B cell (primary cell): ENCODE measurements around the gene MED12L. TPM values are rescaled to one million over a fixed set of nuclear protein-coding genes. Genes with fewer than 3 reads are reported as not detected.

Experiments
- ATAC-seq: fragments of 200-7000 bp; cut with Tn5 transposase; one replicate; pipeline ENCODE4 v1.10.0; 2021; ENCODE audit warnings: low read depth, mild to moderate bottlenecking, moderate number of reproducible peaks, moderate library complexity
- CTCF ChIA-PET: fragments of 350-600 bp; sonication (Branson Sonifier 250); formaldehyde crosslinking; loops from one replicate; lab custom pipeline; 2021; ENCODE audit warnings: antibody characterized with exemption, inconsistent platforms; lab: Charles Lee
- POLR2A ChIA-PET: fragments of 350-600 bp; sonication (Branson Sonifier 250); formaldehyde crosslinking; loops from one replicate; lab custom pipeline; 2021; ENCODE audit warnings: antibody characterized with exemption; lab: Charles Lee
- DNase-seq: peaks from one replicate; pipeline ENCODE4 v3.0.0; 2013
- H2AFZ ChIP-seq: 2 replicates; pipeline ENCODE4 v1.6.1; 2012; ENCODE audit warnings: mild to moderate bottlenecking, low read depth, low read length; ENCODE audit not compliant: insufficient read depth, poor library complexity, severe bottlenecking
- H3K27ac ChIP-seq, 2 donors: 1 replicate in 1 of 2; 2 replicates in 1 of 2; pipeline ENCODE4 v1.5.1; 2012 to 2013; ENCODE audit warnings: low read length in 2 of 2, mild to moderate bottlenecking in 2 of 2, moderate library complexity in 1 of 2
- H3K27me3 ChIP-seq, 4 experiments: fragments of 200-600 bp in 1 of 4; sonication (generic) in 1 of 4; replicated peaks in 1 of 4; 1 replicate in 2 of 4; 2 replicates in 2 of 4; pipeline versions ENCODE4 v1.6.1 to v1.7.0; 2013 to 2016; ENCODE audit warnings: low read length in 3 of 4, mild to moderate bottlenecking in 2 of 4, mixed read lengths in 1 of 4, moderate library complexity in 1 of 4; ENCODE audit not compliant: insufficient read depth in 4 of 4, control insufficient read depth in 3 of 4; ENCODE audit errors: control extremely low read depth in 1 of 4
- H3K36me3 ChIP-seq, 2 experiments: replicated peaks in 1 of 2; 1 replicate in 1 of 2; 2 replicates in 1 of 2; pipeline versions ENCODE4 v1.6.1 to v1.7.1; 2013; ENCODE audit warnings: low read length in 1 of 2; ENCODE audit not compliant: insufficient read depth in 2 of 2, control insufficient read depth in 1 of 2; ENCODE audit errors: control extremely low read depth in 1 of 2, extremely low read depth in 1 of 2
- H3K4me1 ChIP-seq, 2 donors: fragments of 200-600 bp in 1 of 2; sonication (generic) in 1 of 2; 1 replicate in 1 of 2; 2 replicates in 1 of 2; pipeline versions ENCODE4 v1.5.1 to v1.6.1; 2013 to 2017; ENCODE audit warnings: low read length in 2 of 2; ENCODE audit not compliant: control insufficient read depth in 2 of 2, insufficient read depth in 2 of 2
- H3K4me2 ChIP-seq: replicated peaks from 2 replicates; pipeline ENCODE3; 2012; ENCODE audit warnings: mild to moderate bottlenecking, low read depth, low read length; ENCODE audit not compliant: poor library complexity, severe bottlenecking
- H3K4me3 ChIP-seq, 5 experiments: fragments of 200-600 bp in 1 of 5; sonication (generic) in 1 of 5; 1 replicate in 3 of 5; 2 replicates in 2 of 5; pipeline versions ENCODE4 v1.5.1 to v1.7.0; 2011 to 2016; ENCODE audit warnings: low read length in 4 of 5, mild to moderate bottlenecking in 4 of 5, low read depth in 2 of 5, control low read depth in 1 of 5, moderate library complexity in 1 of 5; ENCODE audit not compliant: insufficient read depth in 1 of 5; ENCODE audit errors: control extremely low read depth in 1 of 5, extremely low read depth in 1 of 5
- H3K79me2 ChIP-seq: fragments of 200-600 bp; sonication (generic); one replicate; pipeline ENCODE4 v1.6.0; 2016; ENCODE audit warnings: low read length; ENCODE audit not compliant: control insufficient read depth, insufficient read depth
- H3K9ac ChIP-seq: fragments of 200-600 bp; sonication (generic); 2 replicates; pipeline ENCODE4 v1.6.1; 2017; ENCODE audit warnings: mild to moderate bottlenecking, low read length, moderate library complexity
- H3K9me3 ChIP-seq, 3 donors: one replicate each; pipeline versions ENCODE4 v1.6.1 to v1.7.1; 2013; ENCODE audit warnings: low read length in 2 of 3; ENCODE audit not compliant: control insufficient read depth in 2 of 3, insufficient read depth in 1 of 3; ENCODE audit errors: control extremely low read depth in 1 of 3
- H4K20me1 ChIP-seq: 2 replicates; pipeline ENCODE4 v1.6.0; 2012; ENCODE audit warnings: mild to moderate bottlenecking, low read length; ENCODE audit not compliant: insufficient read depth, control insufficient read depth, poor library complexity, severe bottlenecking
- H3K27ac Mint-ChIP-seq: one replicate; pipeline ENCODE4 v1.8.0; 2021; ENCODE audit warnings: mixed read lengths
- H3K27me3 Mint-ChIP-seq: one replicate; pipeline ENCODE4 v1.8.0; 2021; ENCODE audit warnings: mixed read lengths
- H3K4me1 Mint-ChIP-seq: one replicate; pipeline ENCODE4 v1.8.0; 2021; ENCODE audit warnings: mixed read lengths
- H3K4me3 Mint-ChIP-seq: one replicate; pipeline ENCODE4 v1.8.0; 2021; ENCODE audit warnings: mixed read lengths
- H3K9me3 Mint-ChIP-seq: one replicate; pipeline ENCODE4 v1.8.0; 2022; ENCODE audit warnings: mixed read lengths; ENCODE audit not compliant: insufficient read depth
- EZH2 ChIP-seq: IDR thresholded peaks from 2 replicates; pipeline ENCODE4 v1.6.1; 2012; ENCODE audit warnings: borderline replicate concordance, low read depth, mild to moderate bottlenecking, moderate library complexity, low read length; ENCODE audit not compliant: insufficient read depth, poor library complexity, severe bottlenecking
- WGBS: methylation state at CpG from one replicate; pipeline ENCODE4 v1.1.5; 2013; ENCODE audit warnings: missing lambda C conversion rate; ENCODE audit not compliant: insufficient coverage; 5-methylcytosine and 5-hydroxymethylcytosine counted together
- intact Hi-C: fragments of 100-400 bp; cut with micrococcal nuclease; formaldehyde crosslinking; loops from one replicate; pipeline ENCODE4 v1.10.0; 2022
- polyA plus RNA-seq: library from polyadenylated mRNA; depleted of rRNA; stranded (reverse); fragments of >200 nt; gene quantifications from 2 replicates; pipeline ENCODE4 v1.2.3, GENCODE V29; 2012
- total RNA-seq, 2 donors: library from RNA; stranded (reverse); fragments of 120-200 nt in 1 of 2; gene quantifications; 1 replicate in 1 of 2; 2 replicates in 1 of 2; pipeline versions ENCODE4 v1.2.3 to v1.2.4, GENCODE V29; 2013 to 2022
- TF ChIP-seq, protein P1 (sequence below): fragments of 200-600 bp; IDR thresholded peaks from one replicate; pipeline ENCODE4 v1.8.0; 2022; ENCODE audit warnings: antibody characterized with exemption, mild to moderate bottlenecking

Gene MED12L
- total and polyA plus RNA-seq, 2 donors (not counting 1 experiment from before 2014, with no cell fraction given), result 0.07 to 0.30 TPM

GRCh38 chr3:151101270-151101969 is 16.0 kb downstream of the MED12L start:
- no peak overlapping the region for H2AFZ ChIP-seq
- WGBS, result 67% methylated on average over 5 of the region's 8 CpGs
- ATAC-seq (no peak), DNase-seq (no peak)
- intact Hi-C loops, result no loop called here
- no peak overlapping the region for H3K4me2 ChIP-seq
- CTCF ChIA-PET, result no interaction called here
- no peaks in the 10 kb centered on the region for H3K9me3 ChIP-seq
- no peak overlapping the region for H3K4me3 Mint-ChIP-seq
- H3K27me3 ChIP-seq, result peaks cover 0 to 4% (median 0%) of the 10 kb centered on the region in 4 experiments
- no peak overlapping the region for H3K4me3 ChIP-seq
- POLR2A ChIA-PET, result no interaction called here
- H3K9ac ChIP-seq, result no peak overlapping the region
- TF ChIP-seq, protein P1, sequence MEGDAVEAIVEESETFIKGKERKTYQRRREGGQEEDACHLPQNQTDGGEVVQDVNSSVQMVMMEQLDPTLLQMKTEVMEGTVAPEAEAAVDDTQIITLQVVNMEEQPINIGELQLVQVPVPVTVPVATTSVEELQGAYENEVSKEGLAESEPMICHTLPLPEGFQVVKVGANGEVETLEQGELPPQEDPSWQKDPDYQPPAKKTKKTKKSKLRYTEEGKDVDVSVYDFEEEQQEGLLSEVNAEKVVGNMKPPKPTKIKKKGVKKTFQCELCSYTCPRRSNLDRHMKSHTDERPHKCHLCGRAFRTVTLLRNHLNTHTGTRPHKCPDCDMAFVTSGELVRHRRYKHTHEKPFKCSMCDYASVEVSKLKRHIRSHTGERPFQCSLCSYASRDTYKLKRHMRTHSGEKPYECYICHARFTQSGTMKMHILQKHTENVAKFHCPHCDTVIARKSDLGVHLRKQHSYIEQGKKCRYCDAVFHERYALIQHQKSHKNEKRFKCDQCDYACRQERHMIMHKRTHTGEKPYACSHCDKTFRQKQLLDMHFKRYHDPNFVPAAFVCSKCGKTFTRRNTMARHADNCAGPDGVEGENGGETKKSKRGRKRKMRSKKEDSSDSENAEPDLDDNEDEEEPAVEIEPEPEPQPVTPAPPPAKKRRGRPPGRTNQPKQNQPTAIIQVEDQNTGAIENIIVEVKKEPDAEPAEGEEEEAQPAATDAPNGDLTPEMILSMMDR, result no peak
- no peak for TF ChIP-seq EZH2
- H3K27ac Mint-ChIP-seq, result no peak overlapping the region
- H3K9me3 Mint-ChIP-seq, result peaks cover 6% of the 10 kb centered on the region
- no peaks in the 10 kb centered on the region for H3K4me1 Mint-ChIP-seq
- H3K27me3 Mint-ChIP-seq, result peaks cover 17% of the 10 kb centered on the region
- no peak overlapping the region for H3K27ac ChIP-seq
- no peaks in the 10 kb centered on the region for H3K79me2 ChIP-seq
- no peaks in the 10 kb centered on the region for H3K4me1 ChIP-seq
- H3K36me3 ChIP-seq, result no peaks in the 10 kb centered on the region
- no peaks in the 10 kb centered on the region for H4K20me1 ChIP-seq

GRCh38 chr3:151106311-151106710 is 20.8 kb downstream of the MED12L start:
- H3K4me1 Mint-ChIP-seq, result no peaks in the 10 kb centered on the region
- H3K4me1 ChIP-seq, result no peaks in the 10 kb centered on the region
- no peaks in the 10 kb centered on the region for H3K9me3 Mint-ChIP-seq
- H3K27ac ChIP-seq, result no peak overlapping the region
- 86% methylated on average over 1 of the region's 2 CpGs for WGBS
- CTCF ChIA-PET, result no interaction called here
- peaks cover 11% of the 10 kb centered on the region for H3K27me3 Mint-ChIP-seq
- H2AFZ ChIP-seq, result no peak overlapping the region
- no peak overlapping the region for H3K4me2 ChIP-seq
- H3K36me3 ChIP-seq, result no peaks in the 10 kb centered on the region
- TF ChIP-seq EZH2, result no peak
- TF ChIP-seq, protein P1, result no peak
- no peak overlapping the region for H3K4me3 Mint-ChIP-seq
- no peak overlapping the region for H3K27ac Mint-ChIP-seq
- ATAC-seq (no peak), DNase-seq (no peak)
- POLR2A ChIA-PET, result no interaction called here
- intact Hi-C loops, result no loop called here
- H4K20me1 ChIP-seq, result no peaks in the 10 kb centered on the region
- peaks cover 0 to 7% (median 0%) of the 10 kb centered on the region in 4 experiments for H3K27me3 ChIP-seq
- no peak overlapping the region for H3K9ac ChIP-seq
- no peaks in the 10 kb centered on the region for H3K79me2 ChIP-seq
- H3K4me3 ChIP-seq, result no peak overlapping the region
- H3K9me3 ChIP-seq, result peaks cover 0 to 5% (median 0%) of the 10 kb centered on the region in 3 donors
